Limb (tissue), 2 donors: ENCODE data around the gene TMOD1.

Experiments used
- DNase-seq, 2 donors: peaks; one replicate each; pipeline ENCODE4 v3.0.0-alpha.2; 2016; ENCODE audit errors: extremely low spot score in 2 of 2

TMOD1 gene

GRCh38 chr9:97547098-97547829, 45.8 kb downstream of the TMOD1 start:
- DNase-seq: no peak

DNA sequence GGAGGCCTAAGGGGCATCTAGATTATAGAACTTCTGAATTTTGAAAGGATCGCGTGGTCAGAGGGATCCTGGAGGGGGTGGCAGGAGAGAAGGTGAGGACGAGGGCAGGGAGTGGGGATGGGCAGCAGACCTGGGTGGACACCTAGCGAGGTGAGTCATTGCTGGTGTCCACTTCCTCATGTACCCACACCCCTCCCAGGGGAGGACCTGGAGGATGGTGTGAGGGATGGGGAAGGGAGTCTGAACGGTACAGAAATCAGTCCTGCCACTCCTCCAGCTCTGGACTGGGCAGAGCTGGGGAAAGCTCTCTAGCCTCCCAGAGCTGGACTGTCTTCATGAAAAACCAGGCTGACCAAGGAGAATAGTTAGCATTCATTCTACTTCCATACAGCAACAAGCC, 46.9 kb downstream of the TMOD1 start:
- no peak for DNase-seq

DNA sequence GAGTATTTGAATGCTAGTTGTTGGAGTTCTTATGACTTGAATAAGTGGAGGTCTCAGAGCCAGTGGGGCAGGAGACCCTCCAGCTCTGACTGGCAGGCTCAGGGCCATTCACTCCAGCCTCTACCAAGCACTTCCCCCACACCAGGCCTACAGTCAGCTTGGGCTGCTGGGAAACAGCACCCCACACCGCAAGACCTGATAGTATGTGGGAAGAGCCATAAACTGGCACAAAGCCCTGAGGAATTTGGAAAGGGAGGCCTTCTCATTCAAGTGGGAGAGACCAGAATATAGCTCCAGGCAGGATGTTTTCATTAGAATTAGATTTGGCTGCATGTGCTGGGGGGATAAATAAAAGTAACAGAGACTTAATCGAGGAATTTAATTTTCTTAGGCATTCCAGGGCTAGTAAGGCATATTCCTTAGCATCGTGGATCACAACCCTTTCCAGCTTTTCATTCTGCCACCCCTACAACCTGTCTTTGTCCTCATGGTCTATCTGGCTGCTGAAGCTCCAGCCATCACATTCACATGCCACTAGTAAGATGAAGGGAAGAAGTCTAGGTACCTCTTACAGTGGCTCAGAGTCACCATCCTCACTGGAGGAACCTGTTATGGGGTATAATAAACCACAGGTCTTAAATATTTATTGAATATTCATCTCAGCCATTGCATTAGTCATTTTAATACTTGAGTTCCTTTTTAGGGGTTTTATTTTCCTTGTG, 47.5 kb downstream of the TMOD1 start:
- DNase-seq: no peak

GRCh38 chr9:97550386-97550785, 48.9 kb downstream of the TMOD1 start:
- DNase-seq: no peak

- DNase-seq: no peak
Observed at GRCh38 chr9:97551308-97551707, 49.8 kb downstream of the TMOD1 start.

DNA sequence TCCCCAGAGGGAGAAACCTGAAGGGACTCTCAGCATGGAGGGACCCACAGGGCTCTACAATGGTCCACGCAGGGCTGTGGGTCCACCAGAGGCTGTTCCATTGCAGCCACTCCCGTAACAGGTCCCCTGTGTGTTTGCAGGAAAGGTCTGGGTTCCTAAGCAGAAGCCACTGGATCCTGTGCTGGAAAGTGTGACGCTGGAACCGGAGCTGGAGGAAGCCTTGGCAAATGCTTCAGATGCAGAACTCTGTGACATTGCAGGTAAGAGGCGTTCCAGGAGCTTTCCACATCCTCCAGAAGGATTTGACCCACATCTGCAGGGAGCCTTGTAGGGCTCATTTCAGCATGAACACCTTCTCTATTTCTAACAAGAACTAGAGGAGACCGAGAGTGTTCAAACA, 51.7 kb downstream of the TMOD1 start:
- no peak for DNase-seq

GRCh38 chr9:97553841-97554240, 52.4 kb downstream of the TMOD1 start:
- no peak for DNase-seq

GRCh38 chr9:97554566-97555075, 53.2 kb downstream of the TMOD1 start:
- DNase-seq: no peak

DNA sequence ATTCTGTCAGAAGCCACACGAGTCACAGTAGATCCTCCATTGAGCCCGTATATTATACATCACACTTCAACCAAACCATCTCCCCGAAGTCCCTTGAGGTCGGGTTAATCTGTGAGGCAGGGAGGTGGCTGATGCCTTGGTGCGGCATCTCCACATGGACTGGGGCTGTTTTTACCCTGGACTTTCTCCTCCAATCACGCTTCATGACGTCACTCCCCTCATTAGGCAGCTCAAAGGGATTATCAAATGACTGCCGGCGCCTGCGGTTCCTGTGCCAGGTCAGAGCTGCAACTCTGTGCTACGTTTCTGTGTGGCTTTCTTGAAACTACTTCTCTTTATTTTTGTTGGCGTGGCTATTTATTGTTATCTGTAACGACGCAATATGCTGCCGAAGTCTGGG, 53.7 kb downstream of the TMOD1 start:
- DNase-seq: peak; percentile 17 to 46

DNA sequence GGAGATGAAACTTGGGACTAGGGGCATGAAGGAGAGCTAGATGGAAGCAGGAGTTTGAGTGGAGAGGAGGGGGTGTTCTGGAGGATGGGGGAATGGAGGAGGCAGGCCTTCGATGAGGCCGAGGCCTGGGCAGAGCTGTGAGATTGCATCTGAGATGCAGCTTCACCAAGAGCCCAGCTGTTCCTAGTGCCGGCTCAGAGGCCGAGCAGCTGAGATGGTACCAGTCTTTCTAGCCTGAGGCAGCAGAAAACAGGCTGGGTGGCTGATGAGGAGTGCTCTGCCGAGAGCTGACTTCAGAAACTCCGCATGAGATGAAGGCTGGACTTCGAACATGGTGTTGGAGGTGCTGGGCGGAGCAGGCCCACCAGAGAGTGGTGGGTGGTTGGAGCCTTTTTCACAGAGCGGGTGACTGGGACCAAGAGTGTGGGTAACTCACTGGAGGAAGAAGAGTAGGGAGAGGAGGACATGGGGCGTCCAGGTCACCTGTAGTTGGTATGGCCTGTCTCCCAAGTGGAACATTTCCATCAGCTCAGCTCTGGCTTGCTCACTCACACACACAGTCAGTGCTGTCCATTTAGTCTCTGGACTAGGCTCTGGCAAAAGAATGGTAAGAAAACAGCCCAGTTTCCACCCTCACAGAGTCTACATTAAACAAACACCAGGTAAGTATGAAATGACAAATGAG, 54.7 kb downstream of the TMOD1 start:
- DNase-seq: no peak

- no peak for DNase-seq
Observed at GRCh38 chr9:97556721-97557605, 55.5 kb downstream of the TMOD1 start.

DNA sequence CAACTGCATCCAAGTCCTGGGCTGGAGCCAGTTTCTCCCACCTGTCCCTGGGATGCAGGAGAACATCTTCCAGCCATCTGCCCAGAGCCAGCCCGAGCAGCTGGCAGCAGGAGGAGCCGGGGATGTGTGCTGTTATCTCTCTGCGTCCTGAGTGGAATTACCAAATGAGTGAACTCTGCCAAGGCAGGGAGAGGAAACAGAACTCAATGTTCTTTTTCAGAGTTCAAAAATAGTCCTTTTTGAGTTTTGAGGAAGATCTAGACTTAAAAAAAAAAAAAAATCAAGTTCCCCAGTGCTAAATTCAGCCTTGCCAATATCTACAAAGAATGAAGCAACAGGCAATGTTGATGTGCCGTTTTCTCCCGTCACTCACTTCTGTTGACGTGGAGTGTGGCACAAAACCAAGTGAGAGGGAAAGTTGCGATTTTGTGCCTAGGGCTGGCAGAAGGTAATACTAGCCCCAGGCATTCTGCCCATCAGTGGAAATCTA, 56.2 kb downstream of the TMOD1 start:
- no peak for DNase-seq

- DNase-seq: no peak
Observed at GRCh38 chr9:97558701-97559101, 57.2 kb downstream of the TMOD1 start.

DNA sequence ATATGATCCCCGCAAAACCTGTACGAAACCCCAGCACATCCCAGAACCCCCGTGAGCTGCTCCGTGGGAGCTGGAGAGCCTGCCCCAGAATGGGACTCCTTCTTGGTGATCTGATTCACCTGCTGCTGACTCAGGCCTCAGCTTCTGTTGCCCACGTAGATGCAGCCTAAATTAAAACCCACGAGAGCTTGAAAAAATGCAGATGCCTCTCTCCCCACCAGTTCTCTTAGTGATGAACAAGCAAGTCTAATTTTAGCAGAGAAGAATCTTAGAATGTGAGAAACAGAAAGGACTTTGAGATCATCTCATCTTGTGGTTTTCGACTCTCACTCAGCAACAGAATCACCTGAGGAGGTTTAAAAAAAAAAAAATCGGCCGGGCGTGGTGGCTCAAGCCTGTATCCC, 57.6 kb downstream of the TMOD1 start:
- no peak for DNase-seq

GRCh38 chr9:97560154-97560553, 58.7 kb downstream of the TMOD1 start:
- DNase-seq: no peak

GRCh38 chr9:97560851-97561250, 59.4 kb downstream of the TMOD1 start:
- DNase-seq: no peak

DNA sequence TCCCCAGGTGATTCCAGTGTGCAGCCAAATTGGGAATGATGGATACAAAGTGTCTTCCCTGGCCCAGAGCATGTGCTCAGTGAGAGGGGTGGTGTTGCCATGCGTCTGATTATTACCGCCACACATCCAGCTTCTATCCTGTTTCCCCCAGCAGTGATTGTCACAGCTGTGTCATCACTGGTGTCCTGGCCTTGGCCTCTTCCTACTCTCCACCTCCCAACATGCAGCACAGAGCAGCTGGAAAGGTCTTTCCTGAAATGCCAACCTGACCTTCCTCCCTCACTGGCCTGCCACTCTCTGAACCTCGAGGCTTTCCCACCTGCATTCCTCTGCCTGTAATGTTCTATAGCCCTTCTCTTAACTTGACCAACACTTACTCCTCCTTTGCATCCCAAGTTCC, 60.0 kb downstream of the TMOD1 start:
- DNase-seq: no peak

GRCh38 chr9:97562542-97562941, 61.1 kb downstream of the TMOD1 start:
- no peak for DNase-seq

DNA sequence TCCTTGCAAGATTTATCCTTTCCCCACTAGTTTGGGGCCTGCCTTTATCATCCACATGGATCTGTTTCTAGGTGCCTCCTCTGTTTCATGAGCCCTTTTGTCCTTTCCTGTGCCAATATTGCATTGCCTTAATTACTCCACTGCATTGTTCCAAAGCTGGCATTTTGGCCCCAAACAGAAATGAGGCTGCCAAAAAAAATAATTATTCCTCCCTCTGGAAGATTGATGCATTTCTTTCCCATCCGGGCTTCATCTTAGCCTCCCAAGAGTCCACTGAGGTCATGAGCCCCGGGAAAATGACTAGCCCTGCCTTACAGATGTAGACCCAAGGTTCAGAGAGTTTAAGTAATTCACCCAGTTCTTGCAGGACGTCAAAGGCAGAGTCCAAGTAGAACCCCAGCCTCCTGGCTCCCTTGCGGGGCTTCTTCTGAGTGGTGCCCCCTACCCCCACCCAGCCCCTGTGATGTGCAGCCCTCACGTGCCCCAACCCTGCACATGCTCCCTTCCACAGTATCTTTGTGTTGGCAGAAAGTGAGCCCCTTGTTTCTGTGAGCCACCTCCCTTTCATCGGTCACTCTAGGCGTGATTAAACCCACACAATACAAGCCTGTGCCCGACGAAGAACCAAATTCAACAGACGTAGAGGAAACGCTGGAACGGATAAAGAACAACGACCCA, 62.1 kb downstream of the TMOD1 start:
- DNase-seq: no peak

- no peak for DNase-seq
Observed at GRCh38 chr9:97564291-97565175, 63.1 kb downstream of the TMOD1 start.
